GM12864 (cell line): ENCODE measurements around the gene BCL7B.

Experiments used
- DNase-seq: peaks from one replicate; pipeline ENCODE4 v3.0.0-alpha.2; 2011; ENCODE audit warnings: low read depth
- H3K4me3 ChIP-seq: 2 replicates; pipeline ENCODE4 v1.5.1; 2011; ENCODE audit warnings: mild to moderate bottlenecking, low read depth, low read length, control low read depth
- CTCF ChIP-seq: IDR thresholded peaks from 2 replicates; pipeline ENCODE4 v1.5.1; 2011; ENCODE audit warnings: low read depth, mild to moderate bottlenecking, moderate library complexity, low read length, control low read depth, inconsistent platforms; ENCODE audit errors: missing control alignments

The BCL7B gene

GRCh38 chr7:73557397-73558257 lies at the start of gene BCL7B:
BCL7B (minus strand) TSS chr7:73557690; CDS start chr7:73557578, 112 bp downstream.
- TF ChIP-seq CTCF = no peak
- peak within 1 kb of the TSS; percentile 87 for H3K4me3 ChIP-seq
- no peak for DNase-seq

- no peak overlapping the region for H3K4me3 ChIP-seq
- TF ChIP-seq CTCF = no peak
- DNase-seq = no peak
Measured at GRCh38 chr7:73605601-73606220, 48.2 kb upstream of the BCL7B start.

- no peak for TF ChIP-seq CTCF
- DNase-seq = no peak
- H3K4me3 ChIP-seq = no peak overlapping the region
Measured at GRCh38 chr7:73602721-73603651, 45.5 kb upstream of the BCL7B start.

- no peak overlapping the region for H3K4me3 ChIP-seq
- TF ChIP-seq CTCF = no peak
- no peak for DNase-seq
Measured at GRCh38 chr7:73599916-73600315, 42.4 kb upstream of the BCL7B start.

- no peak for TF ChIP-seq CTCF
- no peak overlapping the region for H3K4me3 ChIP-seq
- DNase-seq = no peak
Measured at GRCh38 chr7:73599151-73599882, 41.8 kb upstream of the BCL7B start.
